HepG2 (cell line): ENCODE results near the gene GRIK5. TPM values are rescaled to one million over a fixed set of nuclear protein-coding genes. Genes with fewer than 3 reads are reported as not detected.

Experiments used
- ATAC-seq: fragments of 200-7000 bp; cut with Tn5 transposase; 3 replicates; pipeline ENCODE4 v1.9.1; 2020; ENCODE audit warnings: mild to moderate bottlenecking, moderate library complexity
- BruUV-seq: library from RNA; stranded (reverse); fragments of 400-500 nt; replicated peaks from 2 replicates; lab custom pipeline; 2021; lab: Mats Ljungman, UMichigan
- CTCF ChIA-PET: fragments of 300-600 bp; formaldehyde crosslinking; extraction: SDS; loops from one replicate; lab custom pipeline; 2021; ENCODE audit warnings: low total read pairs, inconsistent platforms, low intra/inter-chr PET ratio; lab: Yijun Ruan, JAX
- POLR2A ChIA-PET: fragments of 350-600 bp; sonication (Branson Sonifier 250); formaldehyde crosslinking; loops from one replicate; lab custom pipeline; 2020; ENCODE audit warnings: antibody characterized with exemption, inconsistent platforms; lab: Yijun Ruan, JAX
- DNase-seq: peaks from one replicate; pipeline ENCODE4 v3.0.0-alpha.2; 2015; ENCODE audit warnings: low spot score
- FAIRE-seq: peaks from 3 replicates; lab custom pipeline; 2011; peaks lifted over from hg19 to GRCh38; lab: Jason Lieb, UNC
- H2AFZ ChIP-seq: one replicate; pipeline ENCODE4 v1.6.1; 2011; ENCODE audit warnings: low read length, inconsistent platforms
- H3K27ac ChIP-seq: fragments of 300-600 bp; 3 replicates; pipeline ENCODE4 v1.8.0; 2011; ENCODE audit warnings: mixed run types, mild to moderate bottlenecking, mixed read lengths, low read length, inconsistent platforms; ENCODE audit not compliant: insufficient read depth; ENCODE audit errors: extremely low read length
- H3K27me3 ChIP-seq, 2 experiments: fragments of 200-600 bp in 1 of 2; 2 replicates in 1 of 2; 3 replicates in 1 of 2; pipeline versions ENCODE4 v1.6.0 to v1.8.0; 2011; ENCODE audit warnings: low read length in 2 of 2, mild to moderate bottlenecking in 2 of 2, moderate library complexity in 2 of 2, inconsistent platforms in 1 of 2; ENCODE audit not compliant: insufficient read depth in 2 of 2, control insufficient read depth in 1 of 2
- H3K36me3 ChIP-seq, 2 experiments: fragments of 200-600 bp in 1 of 2; replicated peaks in 1 of 2; 2 replicates in 1 of 2; 3 replicates in 1 of 2; pipeline versions ENCODE4 v1.5.1 to v1.8.0; 2011; ENCODE audit warnings: low read length in 2 of 2, inconsistent platforms in 1 of 2; ENCODE audit not compliant: insufficient read depth in 2 of 2, control insufficient read depth in 1 of 2
- H3K4me1 ChIP-seq: 2 replicates; pipeline ENCODE4 v1.5.1; 2012; ENCODE audit warnings: low read length, inconsistent platforms; ENCODE audit not compliant: insufficient read depth
- H3K4me2 ChIP-seq: 2 replicates; pipeline ENCODE4 v1.6.0; 2011; ENCODE audit warnings: low read depth, low read length, inconsistent platforms
- H3K4me3 ChIP-seq, 3 experiments: fragments of 200-600 bp in 1 of 3; sonication (generic), shearing (Covaris generic) in 1 of 3; replicated peaks in 1 of 3; 2 replicates each; pipeline ENCODE4 v1.5.1; 2011 to 2016; ENCODE audit warnings: low read length in 3 of 3, inconsistent platforms in 2 of 3, low read depth in 2 of 3, mild to moderate bottlenecking in 2 of 3, control low read depth in 1 of 3, mixed read lengths in 1 of 3; ENCODE audit not compliant: insufficient read depth in 1 of 3
- H3K79me2 ChIP-seq: one replicate; pipeline ENCODE4 v1.6.1; 2011; ENCODE audit warnings: low read length, inconsistent platforms; ENCODE audit not compliant: insufficient read depth
- H3K9ac ChIP-seq: 2 replicates; pipeline ENCODE4 v1.6.0; 2011; ENCODE audit warnings: mild to moderate bottlenecking, low read depth, low read length, inconsistent platforms; ENCODE audit not compliant: insufficient read depth
- H3K9me3 ChIP-seq: 2 replicates; pipeline ENCODE4 v1.5.1; 2012; ENCODE audit warnings: mild to moderate bottlenecking, low read length
- H4K20me1 ChIP-seq: 2 replicates; pipeline ENCODE4 v1.6.0; 2011; ENCODE audit warnings: inconsistent platforms, mild to moderate bottlenecking, low read length, moderate library complexity; ENCODE audit not compliant: insufficient read depth
- CREBL2 ChIP-seq: sonication (generic); formaldehyde crosslinking; IDR thresholded peaks from 2 replicates; pipeline ENCODE4 v1.8.1; 2023; ENCODE audit warnings: missing genetic modification reagents, mild to moderate bottlenecking, borderline replicate concordance
- CTCF ChIP-seq: sonication (generic); formaldehyde crosslinking; IDR thresholded peaks from 2 replicates; pipeline ENCODE4 v1.5.0; 2020; ENCODE audit warnings: mild to moderate bottlenecking, missing genetic modification reagents, moderate library complexity
- HNRNPL ChIP-seq: fragments of 200-400 bp; formaldehyde crosslinking; IDR thresholded peaks from 2 replicates; pipeline ENCODE4 v1.6.1; 2017; ENCODE audit warnings: mild to moderate bottlenecking, low read depth, low read length
- MXD1 ChIP-seq: sonication (generic); formaldehyde crosslinking; IDR thresholded peaks from 2 replicates; pipeline ENCODE4 v1.4.0; 2020; ENCODE audit warnings: mild to moderate bottlenecking, missing genetic modification reagents
- STAG1 ChIP-seq: sonication (generic); formaldehyde crosslinking; IDR thresholded peaks from 2 replicates; pipeline ENCODE4 v1.4.0; 2020; ENCODE audit warnings: missing genetic modification reagents
- TEAD2 ChIP-seq: sonication (generic); formaldehyde crosslinking; IDR thresholded peaks from 2 replicates; pipeline ENCODE4 v1.9.0; 2021; ENCODE audit warnings: missing genetic modification reagents
- XRCC5 ChIP-seq: fragments of 200-400 bp; formaldehyde crosslinking; optimal IDR thresholded peaks from 2 replicates; pipeline ENCODE3; 2017; ENCODE audit warnings: mild to moderate bottlenecking, low read length
- ZBTB42 ChIP-seq: sonication (generic); formaldehyde crosslinking; IDR thresholded peaks from 2 replicates; pipeline ENCODE4 v1.5.0; 2020; ENCODE audit warnings: mild to moderate bottlenecking, missing genetic modification reagents
- ZFP82 ChIP-seq: sonication (generic); formaldehyde crosslinking; IDR thresholded peaks from 2 replicates; pipeline ENCODE4 v1.5.1; 2020; ENCODE audit warnings: mild to moderate bottlenecking, missing genetic modification reagents, borderline replicate concordance
- ZNF3 ChIP-seq: IDR thresholded peaks from 2 replicates; pipeline ENCODE4 v1.7.0; 2017; ENCODE audit warnings: inconsistent platforms
- ZNF790 ChIP-seq: sonication (generic); formaldehyde crosslinking; IDR thresholded peaks from 2 replicates; pipeline ENCODE4 v1.8.0; 2022; ENCODE audit warnings: missing genetic modification reagents, mild to moderate bottlenecking, borderline replicate concordance
- WGBS: methylation state at CpG from one replicate; pipeline ENCODE4 v1.1.6; 2017; ENCODE audit warnings: low lambda C conversion rate; 5-methylcytosine and 5-hydroxymethylcytosine counted together
- in situ Hi-C: cut with HindIII; loops from 2 replicates; pipeline ENCODE4 v1.10.0; 2017; ENCODE audit warnings: low pct_unique_long_range_greater_than_20kb; ENCODE audit not compliant: extremely low pct_ligation_motif_present
- intact Hi-C: fragments of 100-400 bp; cut with micrococcal nuclease; formaldehyde crosslinking; loops from one replicate; pipeline ENCODE4 v1.10.0; 2022; ENCODE audit not compliant: unreplicated experiment
- polyA plus RNA-seq, 8 experiments: library from polyadenylated mRNA; depleted of rRNA in 3 of 8; stranded (reverse) in 7 of 8; unstranded in 1 of 8; fragments of >200 nt; fragmentation: Illumina TruSeq in 4 of 8; extraction: Trizol in 4 of 8; gene quantifications; 2 replicates each; pipeline versions ENCODE4 v1.2.1 to v1.2.3, GENCODE V29; 2011 to 2016; ENCODE audit warnings: low read depth in 4 of 8, missing spikeins in 1 of 8, mixed read lengths in 1 of 8; ENCODE audit not compliant: insufficient read depth in 1 of 8
- total RNA-seq, 5 experiments: library from RNA; depleted of rRNA; stranded (reverse); fragments of >200 nt; fragmentation: Illumina TruSeq; extraction: Trizol; gene quantifications; 2 replicates each; pipeline ENCODE4 v1.2.3, GENCODE V29; 2016; ENCODE audit warnings: low read depth in 1 of 5

Gene GRIK5
- total and polyA plus RNA-seq, 2 of the 13 experiments (the other 11 are each of a cell fraction or from before 2014, with no cell fraction given) = not detected

- no TSS peak for BruUV-seq
- no peaks in the 10 kb centered on the region for H3K79me2 ChIP-seq
- H2AFZ ChIP-seq = no peak overlapping the region
- DNase-seq = no peak
- FAIRE-seq = no peak
- no peaks in the 10 kb centered on the region for H3K9me3 ChIP-seq
- H3K4me2 ChIP-seq = no peak overlapping the region
- 10% methylated on average over 2 of the region's 4 CpGs for WGBS
- no peak for ATAC-seq
- no peaks in the 10 kb centered on the region for H4K20me1 ChIP-seq
- intact Hi-C loops = no loop called here
- no peaks in the 10 kb centered on the region for H3K36me3 ChIP-seq
- H3K4me1 ChIP-seq = peaks cover 5% of the 10 kb centered on the region; the same call in 1 of the 2 replicates
- H3K27me3 ChIP-seq = peaks cover 1 to 28% of the 10 kb centered on the region in 2 experiments; a peak in 4 of 5 replicates
- ChIA-PET POLR2A (no interaction called here), CTCF (no interaction called here)
- H3K27ac ChIP-seq = no peak overlapping the region
- H3K4me3 ChIP-seq = no peak overlapping the region
- no peak overlapping the region for H3K9ac ChIP-seq
- TF ChIP-seq ZBTB42 (no peak), ZNF3 (CRISPR knock-in tag) (no peak), ZFP82 (CRISPR knock-in tag) (no peak), TEAD2 (CRISPR knock-in tag) (no peak)
- in situ Hi-C loops = no loop called here
These were observed 23.5 kb upstream of the GRIK5 start for GRCh38 chr19:42093505-42093904.

- no peaks in the 10 kb centered on the region for H3K79me2 ChIP-seq
- peak; percentile 44; the same call in 2 of the 3 replicates for ATAC-seq
- ChIA-PET CTCF (no interaction called here), POLR2A (no interaction called here)
- H2AFZ ChIP-seq = no peak overlapping the region
- in situ Hi-C loops = no loop called here
- H4K20me1 ChIP-seq = no peaks in the 10 kb centered on the region
- BruUV-seq = no TSS peak
- H3K27me3 ChIP-seq = peaks cover 1 to 28% of the 10 kb centered on the region in 2 experiments; a peak in 4 of 5 replicates
- no peaks in the 10 kb centered on the region for H3K36me3 ChIP-seq
- H3K4me3 ChIP-seq = no peak overlapping the region
- TF ChIP-seq STAG1 (CRISPR knock-in tag) (peak; percentile 24), ZNF790 (no peak), CREBL2 (no peak), HNRNPL (peak; percentile 91), CTCF (peak; percentile 73), XRCC5 (peak; percentile 54), MXD1 (CRISPR knock-in tag) (no peak)
- TF ChIP-seq, all 625 proteins: peak for 4
- no peaks in the 10 kb centered on the region for H3K9me3 ChIP-seq
- H3K9ac ChIP-seq = no peak overlapping the region
- 61% methylated on average over 2 of the region's 5 CpGs for WGBS
- FAIRE-seq (no peak), DNase-seq (no peak)
- peaks cover 15% of the 10 kb centered on the region for H3K4me1 ChIP-seq
- H3K4me2 ChIP-seq = no peak overlapping the region
- no peak overlapping the region for H3K27ac ChIP-seq
- intact Hi-C loops = no loop called here
These were observed 22.3 kb upstream of the GRIK5 start for GRCh38 chr19:42092350-42092749.
